OCI-LY7 (cell line): ENCODE measurements around the gene AUTS2.

Experiments
- EZH2phosphoT487 ChIP-seq: fragments of 200-600 bp; sonication (generic); IDR thresholded peaks from 2 replicates; pipeline ENCODE4 v1.6.1; 2018; ENCODE audit warnings: low read depth, borderline replicate concordance, mild to moderate bottlenecking, mixed run types, antibody characterized with exemption, low read length, moderate library complexity, mixed read lengths
- TF ChIP-seq, protein P1 (sequence below): fragments of 200-600 bp; sonication (generic); conservative IDR thresholded peaks from 2 replicates; pipeline ENCODE4 v1.5.1; 2014; ENCODE audit warnings: mild to moderate bottlenecking, antibody characterized with exemption, low read length, moderate library complexity, mixed read lengths

- TF ChIP-seq, protein P1, sequence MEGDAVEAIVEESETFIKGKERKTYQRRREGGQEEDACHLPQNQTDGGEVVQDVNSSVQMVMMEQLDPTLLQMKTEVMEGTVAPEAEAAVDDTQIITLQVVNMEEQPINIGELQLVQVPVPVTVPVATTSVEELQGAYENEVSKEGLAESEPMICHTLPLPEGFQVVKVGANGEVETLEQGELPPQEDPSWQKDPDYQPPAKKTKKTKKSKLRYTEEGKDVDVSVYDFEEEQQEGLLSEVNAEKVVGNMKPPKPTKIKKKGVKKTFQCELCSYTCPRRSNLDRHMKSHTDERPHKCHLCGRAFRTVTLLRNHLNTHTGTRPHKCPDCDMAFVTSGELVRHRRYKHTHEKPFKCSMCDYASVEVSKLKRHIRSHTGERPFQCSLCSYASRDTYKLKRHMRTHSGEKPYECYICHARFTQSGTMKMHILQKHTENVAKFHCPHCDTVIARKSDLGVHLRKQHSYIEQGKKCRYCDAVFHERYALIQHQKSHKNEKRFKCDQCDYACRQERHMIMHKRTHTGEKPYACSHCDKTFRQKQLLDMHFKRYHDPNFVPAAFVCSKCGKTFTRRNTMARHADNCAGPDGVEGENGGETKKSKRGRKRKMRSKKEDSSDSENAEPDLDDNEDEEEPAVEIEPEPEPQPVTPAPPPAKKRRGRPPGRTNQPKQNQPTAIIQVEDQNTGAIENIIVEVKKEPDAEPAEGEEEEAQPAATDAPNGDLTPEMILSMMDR = no peak
- TF ChIP-seq EZH2phosphoT487 = no peak
Measured at GRCh38 chr7:69962186-69963065, 364.2 kb downstream of the AUTS2 start.
